A673 (cell line): ENCODE measurements around the gene TFDP2. TPM values are rescaled to one million over a fixed set of nuclear protein-coding genes. Genes with fewer than 3 reads are reported as not detected.

Source experiments
- BruUV-seq: library from RNA; stranded (reverse); fragments of 400-500 nt; replicated peaks from 2 replicates; lab custom pipeline; 2021; lab: Mats Ljungman, UMichigan
- CTCF ChIA-PET: fragments of 300-600 bp; sonication (Branson Sonifier 250); formaldehyde crosslinking; loops from one replicate; lab custom pipeline; 2022; ENCODE audit warnings: antibody characterized with exemption; lab: Charles Lee
- POLR2A ChIA-PET: fragments of 300-600 bp; sonication (Branson Sonifier 250); formaldehyde crosslinking; loops from one replicate; lab custom pipeline; 2022; ENCODE audit warnings: antibody characterized with exemption; ENCODE audit not compliant: low non-redundant PET; lab: Charles Lee
- DNase-seq: peaks from one replicate; pipeline ENCODE4 v3.0.0-alpha.2; 2015; ENCODE audit warnings: low spot score
- H3K27ac ChIP-seq: fragments of 200-600 bp; sonication (generic); 2 replicates; pipeline ENCODE4 v1.5.1; 2016; ENCODE audit warnings: mixed run types, low read depth, mild to moderate bottlenecking, mixed read lengths, antibody characterized with exemption, low read length; ENCODE audit not compliant: poor library complexity, severe bottlenecking
- H3K27me3 ChIP-seq: fragments of 200-600 bp; sonication (generic); replicated peaks from 2 replicates; pipeline ENCODE4 v1.6.1; 2017; ENCODE audit warnings: mixed run types, low read depth, mild to moderate bottlenecking, mixed read lengths, antibody characterized with exemption, low read length; ENCODE audit not compliant: insufficient read depth, poor library complexity
- H3K36me3 ChIP-seq: fragments of 200-600 bp; sonication (generic); 2 replicates; pipeline ENCODE4 v1.6.1; 2016; ENCODE audit warnings: mixed run types, mild to moderate bottlenecking, mixed read lengths, antibody characterized with exemption, low read length; ENCODE audit not compliant: insufficient read depth, poor library complexity, severe bottlenecking
- H3K4me1 ChIP-seq: fragments of 200-600 bp; sonication (generic); 2 replicates; pipeline ENCODE4 v1.6.1; 2017; ENCODE audit warnings: mixed run types, mild to moderate bottlenecking, mixed read lengths, antibody characterized with exemption, low read length; ENCODE audit not compliant: insufficient read depth, poor library complexity, severe bottlenecking
- H3K4me3 ChIP-seq: fragments of 200-600 bp; sonication (generic); 2 replicates; pipeline ENCODE4 v1.5.1; 2016; ENCODE audit warnings: low read depth, mixed run types, mild to moderate bottlenecking, mixed read lengths, low read length; ENCODE audit not compliant: poor library complexity, severe bottlenecking
- H3K9me3 ChIP-seq: fragments of 200-600 bp; sonication (generic); 2 replicates; pipeline ENCODE4 v1.6.1; 2016; ENCODE audit warnings: mixed run types, low read depth, mild to moderate bottlenecking, mixed read lengths, antibody characterized with exemption, low read length; ENCODE audit not compliant: poor library complexity, severe bottlenecking
- CTCF ChIP-seq: fragments of 300-800, 200-600 bp; sonication (generic); conservative IDR thresholded peaks from 2 replicates; pipeline ENCODE4 v1.5.1; 2017; ENCODE audit warnings: low read depth, mild to moderate bottlenecking, antibody characterized with exemption, low read length, moderate library complexity, mixed read lengths
- EZH2 ChIP-seq: fragments of 200-600 bp; sonication (generic); IDR thresholded peaks from 2 replicates; pipeline ENCODE4 v1.6.1; 2017; ENCODE audit warnings: borderline replicate concordance, low read depth, mild to moderate bottlenecking, mixed read lengths, antibody characterized with exemption, low read length; ENCODE audit not compliant: poor library complexity, severe bottlenecking
- intact Hi-C: fragments of 100-400 bp; cut with micrococcal nuclease; formaldehyde crosslinking; loops from one replicate; pipeline ENCODE4 v1.10.0; 2022; ENCODE audit not compliant: unreplicated experiment
- total RNA-seq: library from RNA; stranded (reverse); gene quantifications from 2 replicates; pipeline ENCODE4 v1.2.3, GENCODE V29; 2021

TFDP2 gene
- total RNA-seq, 1 experiment from 2014 or later, result 41.6 TPM

- H3K27me3 ChIP-seq, result no peaks in the 10 kb centered on the region
- POLR2A ChIA-PET, result no interaction called here
- intact Hi-C loops, result no loop called here
- peak; percentile 78 for DNase-seq
- no peak overlapping the region for H3K27ac ChIP-seq
- H3K4me1 ChIP-seq, result peaks cover 4% of the 10 kb centered on the region
- no peak overlapping the region for H3K4me3 ChIP-seq
- H3K36me3 ChIP-seq, result no peaks in the 10 kb centered on the region
- TF ChIP-seq EZH2 (no peak), CTCF (peak; percentile 28; the same call in 1 of the 2 replicates)
- H3K9me3 ChIP-seq, result no peaks in the 10 kb centered on the region
- CTCF ChIA-PET, result interaction anchor here (0.9 kb wide), 1 partner anchor 31 kb away, joined by 3 read pairs; no protein-coding TSS in a partner anchor
- no TSS peak for BruUV-seq
Observed at GRCh38 chr3:141940194-141940776, 209.1 kb downstream of the TFDP2 start.

- intact Hi-C loops, result no loop called here
- ChIA-PET POLR2A (no interaction called here), CTCF (no interaction called here)
- TF ChIP-seq EZH2, result no peak
- no peak for TF ChIP-seq CTCF
- no TSS peak for BruUV-seq
- no peaks in the 10 kb centered on the region for H3K36me3 ChIP-seq
- DNase-seq, result no peak
- no peak overlapping the region for H3K4me3 ChIP-seq
- H3K9me3 ChIP-seq, result no peaks in the 10 kb centered on the region
- H3K4me1 ChIP-seq, result peaks cover 4% of the 10 kb centered on the region
- H3K27me3 ChIP-seq, result no peaks in the 10 kb centered on the region
- H3K27ac ChIP-seq, result no peak overlapping the region
Observed at GRCh38 chr3:141939759-141940158, 209.6 kb downstream of the TFDP2 start.

- BruUV-seq, result no TSS peak
- intact Hi-C loops, result no loop called here
- CTCF ChIA-PET, result no interaction called here
Observed at GRCh38 chr3:141938011-141938500, 211.3 kb downstream of the TFDP2 start.

GRCh38 chr3:141934354-141934753, 215.0 kb downstream of the TFDP2 start:
- Histone ChIP-seq H3K27ac (no peak overlapping the region), H3K4me3 (no peak overlapping the region), H3K9me3 (no peaks in the 10 kb centered on the region), H3K36me3 (no peaks in the 10 kb centered on the region), H3K4me1 (no peaks in the 10 kb centered on the region), H3K27me3 (no peaks in the 10 kb centered on the region)
- CTCF ChIA-PET, result no interaction called here
- intact Hi-C loops, result no loop called here
- POLR2A ChIA-PET, result no interaction called here
- TF ChIP-seq CTCF (no peak), EZH2 (no peak)
- BruUV-seq, result no TSS peak
- DNase-seq, result no peak

More at GRCh38 chr3:141938011-141938500, 211.3 kb downstream of the TFDP2 start:
- no peak for DNase-seq
- POLR2A ChIA-PET, result no interaction called here
- TF ChIP-seq EZH2, result no peak
- Histone ChIP-seq H3K4me1 (peaks cover 4% of the 10 kb centered on the region), H3K27me3 (no peaks in the 10 kb centered on the region), H3K27ac (no peak overlapping the region), H3K9me3 (no peaks in the 10 kb centered on the region), H3K36me3 (no peaks in the 10 kb centered on the region), H3K4me3 (no peak overlapping the region)
